AG10803 (cell line): ENCODE results near the gene CPEB1.
"Not testable (repeated sequence)": the region's sequence is repeated elsewhere in the genome, so short reads cannot be mapped to it uniquely, and the experiment has no call there.

Experiments
- DNase-seq: peaks from one replicate; pipeline ENCODE4 v3.0.0; 2010; ENCODE audit warnings: low read depth
- H3K4me3 ChIP-seq: 2 replicates; pipeline ENCODE4 v1.5.1; 2011; ENCODE audit warnings: mild to moderate bottlenecking, low read length, control low read depth
- CTCF ChIP-seq: conservative IDR thresholded peaks from 2 replicates; pipeline ENCODE4 v1.5.1; 2011; ENCODE audit warnings: mild to moderate bottlenecking, low read length, control low read depth, inconsistent platforms

The CPEB1 gene

GRCh38 chr15:82649226-82649999 is 2.2 kb upstream of the CPEB1 start:
- no peak overlapping the region for H3K4me3 ChIP-seq
- TF ChIP-seq CTCF, result no peak
- no peak for DNase-seq

GRCh38 chr15:82648257-82649103 is 1.3 kb upstream of the CPEB1 start:
- peak; percentile 4 for DNase-seq
- TF ChIP-seq CTCF, result no peak
- H3K4me3 ChIP-seq, result peak overlapping the region; percentile 44; the same call in 1 of the 2 replicates

GRCh38 chr15:82647835-82648256 is 683 bp upstream of the CPEB1 start:
- DNase-seq, result no peak

GRCh38 chr15:82646250-82647044 is 716 bp downstream of the CPEB1 start:
- H3K4me3 ChIP-seq, result no peak overlapping the region

More at GRCh38 chr15:82647835-82648256, 683 bp upstream of the CPEB1 start:
- no peak for TF ChIP-seq CTCF
- H3K4me3 ChIP-seq, result peak overlapping the region; percentile 44

GRCh38 chr15:82644967-82645852 is 2.0 kb downstream of the CPEB1 start:
- DNase-seq, H3K4me3 ChIP-seq: not testable (repeated sequence)

More at GRCh38 chr15:82646250-82647044, 716 bp downstream of the CPEB1 start:
- no peak for DNase-seq
- TF ChIP-seq CTCF, result no peak

GRCh38 chr15:82643992-82644391 is 3.2 kb downstream of the CPEB1 start:
- TF ChIP-seq CTCF, result no peak
- no peak for DNase-seq
- no peak overlapping the region for H3K4me3 ChIP-seq
